NCI-H446 (cell line): ENCODE results near the gene MTFR2.
A peak's percentile ranks its signal among the peaks of the same experiment; 100 is the strongest.
"Not testable (repeated sequence)": the region's sequence is repeated elsewhere in the genome, so short reads cannot be mapped to it uniquely, and the experiment has no call there.

Source experiments
- DNase-seq, 2 experiments: peaks; one replicate each; lab custom pipeline; 2025; lab: John Stamatoyannopoulos, UW

The MTFR2 gene

GRCh38 chr6:136235233-136235564, 14.9 kb downstream of the MTFR2 start:
- DNase-seq: no peak

GRCh38 chr6:136232701-136233100, 17.4 kb downstream of the MTFR2 start:
- DNase-seq: no peak

GRCh38 chr6:136230219-136230853, 19.8 kb downstream of the MTFR2 start:
- DNase-seq: no peak

GRCh38 chr6:136228814-136229213, 21.3 kb downstream of the MTFR2 start:
- DNase-seq: no peak

- DNase-seq: no peak
Observed at GRCh38 chr6:136226674-136227377, 23.3 kb downstream of the MTFR2 start.

GRCh38 chr6:136226027-136226673, 24.0 kb downstream of the MTFR2 start:
- DNase-seq: peak in 1 of 2 experiments; percentile 71

- DNase-seq: no peak
Observed at GRCh38 chr6:136225496-136225895, 24.6 kb downstream of the MTFR2 start.

GRCh38 chr6:136224974-136225373, 25.1 kb downstream of the MTFR2 start:
- not testable (repeated sequence) for DNase-seq

- DNase-seq: no peak
Observed at GRCh38 chr6:136216503-136217401, 33.4 kb downstream of the MTFR2 start.

GRCh38 chr6:136213853-136214252, 36.3 kb downstream of the MTFR2 start:
- DNase-seq: no peak

- DNase-seq: no peak
Observed at GRCh38 chr6:136213012-136213539, 37.0 kb downstream of the MTFR2 start.

GRCh38 chr6:136212608-136213007, 37.5 kb downstream of the MTFR2 start:
- no peak for DNase-seq

GRCh38 chr6:136210398-136211165, 39.5 kb downstream of the MTFR2 start:
- DNase-seq: no peak

GRCh38 chr6:136209496-136209895, 40.6 kb downstream of the MTFR2 start:
- DNase-seq: no peak

GRCh38 chr6:136208783-136209182, 41.3 kb downstream of the MTFR2 start:
- DNase-seq: no peak

- peak in 1 of 2 experiments; percentile 14 for DNase-seq
Observed at GRCh38 chr6:136201732-136202131, 48.4 kb downstream of the MTFR2 start.

- DNase-seq: no peak
Observed at GRCh38 chr6:136192902-136193301, 57.2 kb downstream of the MTFR2 start.

GRCh38 chr6:136191606-136192312, 58.4 kb downstream of the MTFR2 start:
- DNase-seq: no peak

- no peak for DNase-seq
Observed at GRCh38 chr6:136189104-136189503, 61.0 kb downstream of the MTFR2 start.

- DNase-seq: no peak
Observed at GRCh38 chr6:136188486-136188885, 61.6 kb downstream of the MTFR2 start.

- no peak for DNase-seq
Observed at GRCh38 chr6:136186363-136186762, 63.7 kb downstream of the MTFR2 start.
